Activated CD4-positive, alpha-beta T cell treated with anti-CD3 and anti-CD28 coated beads, Interleukin-2, amount 10 ng/mL, durations not matched to agents 24 days and 14 days (primary cell): ENCODE results near the gene POLR3H. TPM values are rescaled to one million over a fixed set of nuclear protein-coding genes. Genes with fewer than 3 reads are reported as not detected.
A peak's percentile ranks its signal among the peaks of the same experiment; 100 is the strongest.

ENCODE experiments used
- DNase-seq: peaks from one replicate; pipeline ENCODE4 v3.0.0; 2022
- H3K27ac Mint-ChIP-seq: one replicate; pipeline ENCODE4 v1.8.0; 2022; ENCODE audit warnings: mild to moderate bottlenecking, mixed read lengths
- H3K27me3 Mint-ChIP-seq: one replicate; pipeline ENCODE4 v1.8.0; 2022; ENCODE audit warnings: mixed read lengths
- H3K36me3 Mint-ChIP-seq: one replicate; pipeline ENCODE4 v1.8.0; 2022; ENCODE audit warnings: low read depth, mild to moderate bottlenecking, mixed read lengths
- H3K4me1 Mint-ChIP-seq: one replicate; pipeline ENCODE4 v1.8.0; 2021; ENCODE audit warnings: mixed read lengths
- H3K4me3 Mint-ChIP-seq: one replicate; pipeline ENCODE4 v1.8.0; 2022; ENCODE audit warnings: mild to moderate bottlenecking, moderate library complexity, mixed read lengths
- H3K9me3 Mint-ChIP-seq: one replicate; pipeline ENCODE4 v1.8.0; 2021; ENCODE audit warnings: mixed read lengths
- intact Hi-C: fragments of 100-400 bp; cut with micrococcal nuclease; formaldehyde crosslinking; loops from one replicate; pipeline ENCODE4 v1.15.1; 2023
- total RNA-seq: library from RNA; stranded (reverse); gene quantifications from 2 replicates; pipeline ENCODE4 v1.2.3, GENCODE V29; 2022

Gene POLR3H
- total RNA-seq, 1 donor from 2014 or later = 49.2 TPM

DNA sequence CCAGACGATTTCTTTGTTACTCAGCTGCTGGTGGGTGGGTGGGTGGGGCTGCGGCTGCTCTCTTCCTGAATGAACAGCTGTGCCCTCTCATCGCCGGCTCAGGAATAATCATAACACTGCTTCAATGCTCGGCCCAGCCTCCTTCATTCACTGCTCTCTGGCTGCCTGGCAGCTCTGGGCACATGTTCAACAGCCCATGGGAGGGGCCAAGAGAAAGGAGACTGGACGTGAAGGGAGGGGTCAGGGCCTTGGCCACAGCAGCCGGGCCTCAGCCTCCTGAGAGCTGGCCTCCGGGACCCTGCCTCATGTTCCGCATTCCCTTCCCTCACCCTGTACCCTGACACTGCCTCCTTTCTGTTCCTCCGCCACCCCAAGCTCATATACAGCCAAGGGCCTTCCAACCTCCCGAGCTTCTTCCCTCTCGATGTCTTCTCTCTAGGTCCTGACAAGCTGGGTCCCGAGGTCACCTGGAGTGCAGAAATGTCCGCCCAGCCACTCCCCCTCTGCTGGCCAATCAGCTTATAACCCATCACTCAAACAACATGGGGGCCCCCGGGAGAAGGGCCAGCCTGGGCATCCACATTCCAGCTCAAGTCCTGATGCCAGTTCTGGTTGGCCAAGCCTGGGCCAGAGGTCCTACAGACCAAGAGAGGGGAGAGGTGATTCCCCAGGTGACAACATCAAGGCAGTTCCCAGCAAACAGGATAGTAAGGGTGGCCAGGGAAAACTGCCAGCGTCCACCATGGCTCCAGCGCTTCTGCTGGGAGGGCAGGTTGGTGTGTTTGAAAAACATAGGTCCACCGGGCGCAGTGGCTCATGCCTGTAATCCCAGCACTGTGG lies 13.4 kb upstream of the POLR3H start:
- Mint-ChIP-seq H3K4me1 (peaks cover 7% of the 10 kb centered on the region), H3K4me3 (no peak overlapping the region), H3K9me3 (no peaks in the 10 kb centered on the region), H3K27me3 (peaks cover 39% of the 10 kb centered on the region), H3K36me3 (no peaks in the 10 kb centered on the region), H3K27ac (no peak overlapping the region)
- DNase-seq = no peak
- intact Hi-C loops = no loop called here

DNA sequence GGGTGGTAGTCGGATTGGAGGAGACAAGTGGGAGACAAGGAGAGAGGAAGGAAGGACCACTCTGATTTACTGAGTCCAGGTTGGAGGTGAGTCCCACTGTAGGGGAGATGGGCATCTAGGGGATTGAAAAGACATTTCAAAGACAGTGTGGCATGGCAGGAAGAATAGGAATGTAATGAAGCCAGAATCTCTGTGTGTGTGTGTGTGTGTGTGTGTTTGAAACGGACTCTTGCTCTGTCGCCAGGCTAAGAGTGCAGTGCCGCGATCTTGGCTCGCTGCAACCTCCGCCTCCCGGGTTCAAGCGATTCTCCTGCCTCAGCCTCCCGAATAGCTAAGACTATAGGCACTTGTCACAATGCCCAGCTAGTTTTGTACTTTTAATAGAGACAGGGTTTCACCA lies 12.3 kb upstream of the POLR3H start:
- Mint-ChIP-seq H3K9me3 (no peaks in the 10 kb centered on the region), H3K4me3 (no peak overlapping the region), H3K4me1 (peaks cover 7% of the 10 kb centered on the region), H3K36me3 (no peaks in the 10 kb centered on the region), H3K27me3 (peaks cover 38% of the 10 kb centered on the region), H3K27ac (no peak overlapping the region)
- intact Hi-C loops = no loop called here
- no peak for DNase-seq

DNA sequence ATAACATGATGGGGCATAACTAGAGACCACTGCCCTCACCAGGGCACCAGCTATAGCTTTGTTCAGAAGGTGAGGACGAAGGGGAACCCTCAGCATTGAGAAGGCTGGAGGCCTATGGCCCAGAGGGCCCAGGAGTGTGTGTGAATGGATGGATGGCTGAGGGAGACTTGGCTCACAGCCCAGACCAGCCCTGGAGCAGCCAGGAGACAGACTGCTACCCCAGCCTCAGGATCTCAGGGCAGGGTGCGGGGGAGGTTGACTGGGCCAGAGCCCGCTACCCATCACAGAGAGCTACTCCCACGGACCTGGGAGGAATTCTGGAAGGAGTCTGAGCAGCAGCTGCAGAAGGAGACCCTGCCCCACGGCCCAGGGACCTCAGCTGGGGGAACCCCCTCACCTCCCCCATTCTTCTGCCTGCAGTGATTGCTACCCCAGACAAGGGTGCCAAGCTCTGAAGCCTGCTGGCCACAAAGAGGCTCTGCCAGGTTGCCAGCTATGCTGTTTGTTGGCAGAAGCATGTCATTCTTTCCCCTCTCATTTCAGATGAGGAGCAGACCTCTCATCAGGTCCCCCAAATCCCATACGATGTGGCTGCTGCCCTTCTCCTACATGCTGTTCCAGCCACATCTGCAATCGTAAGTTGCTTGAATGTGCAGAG lies 11.2 kb upstream of the POLR3H start:
- H3K27ac Mint-ChIP-seq = no peak overlapping the region
- no peak overlapping the region for H3K4me3 Mint-ChIP-seq
- DNase-seq = no peak
- peaks cover 4% of the 10 kb centered on the region for H3K4me1 Mint-ChIP-seq
- H3K9me3 Mint-ChIP-seq = no peaks in the 10 kb centered on the region
- peaks cover 28% of the 10 kb centered on the region for H3K27me3 Mint-ChIP-seq
- intact Hi-C loops = no loop called here
- H3K36me3 Mint-ChIP-seq = no peaks in the 10 kb centered on the region

- Mint-ChIP-seq H3K4me1 (peaks cover 2% of the 10 kb centered on the region), H3K9me3 (no peaks in the 10 kb centered on the region), H3K27me3 (peaks cover 19% of the 10 kb centered on the region), H3K36me3 (no peaks in the 10 kb centered on the region), H3K27ac (no peak overlapping the region), H3K4me3 (no peak overlapping the region)
- intact Hi-C loops = no loop called here
- DNase-seq = no peak
Measured at GRCh38 chr22:41551877-41552582, 7.8 kb upstream of the POLR3H start.

DNA sequence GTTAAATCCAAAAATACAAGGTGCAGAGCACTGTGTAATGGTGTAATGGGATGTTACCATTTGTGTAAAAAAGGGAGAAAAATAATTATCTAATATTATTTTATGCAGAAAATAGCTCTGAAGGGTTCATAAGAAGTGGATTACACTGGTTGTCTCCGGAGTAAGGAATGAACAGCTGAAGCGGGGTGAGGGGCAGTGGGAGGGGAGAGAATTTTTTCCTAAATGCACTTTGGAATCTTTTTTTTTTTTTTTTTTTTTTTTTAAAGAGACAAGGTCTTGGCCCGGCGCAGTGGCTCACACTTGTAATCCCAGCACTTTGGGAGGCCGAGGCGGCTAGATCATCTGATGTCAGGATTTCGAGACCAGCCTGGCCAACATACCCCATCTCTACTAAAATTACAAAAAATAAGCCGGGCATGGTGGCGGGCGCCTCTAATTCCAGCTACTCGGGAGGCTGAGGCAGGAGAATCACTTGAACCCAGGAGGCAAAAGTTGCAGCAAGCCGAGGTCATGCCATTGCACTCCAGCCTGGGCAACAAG lies 6.8 kb upstream of the POLR3H start:
- Mint-ChIP-seq H3K27ac (no peak overlapping the region), H3K27me3 (peaks cover 12% of the 10 kb centered on the region), H3K36me3 (no peaks in the 10 kb centered on the region), H3K4me3 (no peak overlapping the region), H3K9me3 (no peaks in the 10 kb centered on the region), H3K4me1 (no peaks in the 10 kb centered on the region)
- intact Hi-C loops = no loop called here
- no peak for DNase-seq

GRCh38 chr22:41548830-41549211 lies 4.6 kb upstream of the POLR3H start:
- no peaks in the 10 kb centered on the region for H3K36me3 Mint-ChIP-seq
- intact Hi-C loops = no loop called here
- no peak overlapping the region for H3K4me3 Mint-ChIP-seq
- DNase-seq = no peak
- no peaks in the 10 kb centered on the region for H3K9me3 Mint-ChIP-seq
- H3K4me1 Mint-ChIP-seq = peaks cover 7% of the 10 kb centered on the region
- H3K27me3 Mint-ChIP-seq = peaks cover 12% of the 10 kb centered on the region
- no peak overlapping the region for H3K27ac Mint-ChIP-seq

DNA sequence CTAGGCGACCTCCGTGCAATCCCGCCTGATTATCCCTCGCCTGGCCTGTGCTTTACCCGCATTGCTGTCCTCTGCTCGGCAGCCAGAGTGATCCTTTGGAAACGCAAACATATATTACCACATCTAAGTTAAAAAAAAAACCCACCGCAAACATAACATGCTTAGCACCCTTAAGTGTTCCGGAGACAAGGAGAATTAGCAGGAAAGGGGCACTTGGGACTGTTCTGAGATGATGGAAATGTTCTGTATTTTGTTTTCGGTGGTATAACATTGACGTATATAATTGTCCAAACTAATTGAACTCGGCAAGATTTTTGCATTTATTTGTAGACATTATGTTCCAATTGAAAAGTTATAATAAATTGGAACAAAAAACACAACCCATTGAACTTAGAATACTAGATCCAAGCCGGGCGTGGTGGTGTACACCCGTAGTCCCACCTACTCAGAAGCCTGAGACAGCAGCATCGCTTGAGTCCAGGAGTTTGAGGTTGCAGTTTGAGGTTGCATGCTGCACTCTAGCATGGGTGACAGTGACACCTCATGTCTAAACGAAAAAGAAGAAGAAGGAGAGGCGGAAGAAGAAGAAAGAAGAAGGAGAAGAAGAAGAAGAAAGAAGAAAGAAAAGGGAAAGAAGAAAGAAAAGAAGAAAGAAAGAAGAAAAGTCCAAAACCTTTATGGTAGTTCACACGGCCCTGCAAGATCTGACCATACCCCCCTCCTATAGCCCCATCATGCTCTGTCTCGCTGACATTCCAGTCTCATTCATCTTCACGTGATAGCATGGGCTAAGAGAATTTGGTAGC lies 604 bp upstream of the POLR3H start:
- H3K36me3 Mint-ChIP-seq = peaks cover 9% of the 10 kb centered on the region
- no peak for DNase-seq
- H3K27ac Mint-ChIP-seq = peak overlapping the region; percentile 89
- H3K4me3 Mint-ChIP-seq = peak overlapping the region; percentile 95
- peaks cover 28% of the 10 kb centered on the region for H3K4me1 Mint-ChIP-seq
- no peaks in the 10 kb centered on the region for H3K27me3 Mint-ChIP-seq
- H3K9me3 Mint-ChIP-seq = no peaks in the 10 kb centered on the region
- intact Hi-C loops = loop anchor here (1.0 to 5.0 kb wide), 5 partner anchors 44 to 258 kb away; partner anchors contain the start of genes ACO2, DESI1, PHF5A and PMM1

DNA sequence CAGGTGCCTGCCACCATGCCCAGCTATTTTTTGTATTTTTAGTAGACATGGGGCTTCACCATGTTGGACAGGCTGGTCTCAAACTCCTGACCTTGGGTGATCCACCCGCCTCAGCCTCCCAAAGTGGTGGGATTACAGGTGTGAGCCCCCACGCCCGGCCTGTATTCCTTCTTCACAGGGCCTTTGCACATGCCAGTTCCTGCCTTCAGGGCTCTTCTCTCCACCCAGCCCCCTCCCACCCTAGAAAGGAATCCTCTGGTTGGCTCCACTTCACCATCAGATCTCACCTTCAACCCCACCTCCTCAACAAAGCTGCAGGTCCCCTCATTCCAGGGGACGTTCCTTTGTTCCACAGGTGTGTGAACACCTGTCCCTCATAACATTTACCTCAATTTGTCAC lies 2.0 kb downstream of the POLR3H start:
- H3K36me3 Mint-ChIP-seq = peaks cover 16% of the 10 kb centered on the region
- intact Hi-C loops = loop anchor here (5.0 kb wide), 2 partner anchors 60 to 255 kb away; partner anchors contain the start of gene RANGAP1
- peak overlapping the region; percentile 95 for H3K4me3 Mint-ChIP-seq
- peaks cover 29% of the 10 kb centered on the region for H3K4me1 Mint-ChIP-seq
- H3K27ac Mint-ChIP-seq = no peak overlapping the region
- H3K9me3 Mint-ChIP-seq = no peaks in the 10 kb centered on the region
- H3K27me3 Mint-ChIP-seq = no peaks in the 10 kb centered on the region
- no peak for DNase-seq

DNA sequence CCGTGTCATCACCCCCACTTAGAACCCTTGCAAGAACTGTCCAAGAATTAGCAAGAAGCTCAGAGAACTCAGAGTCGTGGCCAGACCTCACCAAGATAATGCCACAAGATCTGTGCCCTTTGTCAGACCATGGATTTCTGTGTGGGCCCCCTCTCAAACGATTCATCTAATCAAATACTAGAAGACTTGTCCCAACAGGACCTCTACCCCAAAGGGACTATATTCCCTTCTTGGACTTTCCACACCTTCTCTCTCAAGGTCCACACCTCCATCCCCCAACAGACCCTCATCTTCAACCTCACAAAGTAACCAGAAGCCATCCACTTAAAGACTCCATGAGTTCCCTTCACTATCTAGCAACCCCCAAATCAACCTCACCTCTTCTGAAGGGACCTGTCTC lies 2.8 kb downstream of the POLR3H start:
- H3K4me3 Mint-ChIP-seq = peak overlapping the region; percentile 1
- intact Hi-C loops = loop anchor here (5.0 kb wide), 2 partner anchors 61 to 254 kb away; partner anchors contain the start of gene RANGAP1
- no peaks in the 10 kb centered on the region for H3K27me3 Mint-ChIP-seq

DNA sequence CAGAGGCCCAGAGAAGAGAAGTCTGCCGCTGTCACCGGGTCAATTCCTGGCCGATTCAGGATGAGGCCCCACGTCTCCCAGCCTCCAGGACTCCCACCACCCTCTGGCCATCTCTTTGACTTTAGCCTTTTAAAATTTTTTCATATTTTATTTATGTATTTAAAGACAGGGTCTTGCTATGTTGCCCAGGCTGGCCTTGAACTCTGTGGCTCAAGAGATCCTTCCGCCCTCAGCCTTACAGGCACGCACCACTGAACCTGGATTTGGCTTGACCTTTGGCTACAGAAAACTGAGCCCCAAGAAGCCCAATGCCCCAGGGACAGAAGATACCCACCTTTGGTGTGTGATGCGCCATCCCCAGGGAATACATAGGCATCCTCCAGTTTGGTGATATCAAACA lies 3.9 kb downstream of the POLR3H start:
- Mint-ChIP-seq H3K27me3 (no peaks in the 10 kb centered on the region), H3K36me3 (peaks cover 20% of the 10 kb centered on the region), H3K4me3 (no peak overlapping the region), H3K4me1 (peaks cover 29% of the 10 kb centered on the region), H3K27ac (no peak overlapping the region), H3K9me3 (no peaks in the 10 kb centered on the region)
- no peak for DNase-seq
- intact Hi-C loops = loop anchor here (5.0 kb wide), 2 partner anchors 62 to 253 kb away; partner anchors contain the start of gene RANGAP1

More for the DNA sequence above, 2.8 kb downstream of the POLR3H start:
- Mint-ChIP-seq H3K36me3 (peaks cover 20% of the 10 kb centered on the region), H3K27ac (no peak overlapping the region), H3K9me3 (no peaks in the 10 kb centered on the region), H3K4me1 (peaks cover 29% of the 10 kb centered on the region)
- no peak for DNase-seq

DNA sequence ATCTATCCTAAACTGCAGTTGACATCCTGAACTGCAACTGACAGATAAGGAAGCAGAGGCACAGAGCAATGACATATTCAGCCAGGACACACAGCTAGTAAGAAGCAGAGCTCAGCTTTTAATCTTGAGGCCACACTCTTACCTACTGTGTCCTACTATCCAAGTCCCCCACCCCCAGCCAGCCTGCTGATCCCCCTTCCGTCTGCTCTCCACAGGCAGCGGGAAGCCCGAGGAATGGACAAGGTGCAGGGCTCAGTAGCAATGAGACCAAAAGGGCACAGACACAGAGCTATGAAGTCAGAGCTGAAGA lies 4.3 kb downstream of the POLR3H start:
- no peak overlapping the region for H3K27ac Mint-ChIP-seq
- intact Hi-C loops = loop anchor here (5.0 kb wide), 2 partner anchors 62 to 253 kb away; partner anchors contain the start of gene RANGAP1
- no peak for DNase-seq
- H3K4me3 Mint-ChIP-seq = no peak overlapping the region
- H3K9me3 Mint-ChIP-seq = no peaks in the 10 kb centered on the region
- H3K4me1 Mint-ChIP-seq = peaks cover 27% of the 10 kb centered on the region
- H3K36me3 Mint-ChIP-seq = peaks cover 20% of the 10 kb centered on the region
- no peaks in the 10 kb centered on the region for H3K27me3 Mint-ChIP-seq

GRCh38 chr22:41539146-41540005 lies 4.9 kb downstream of the POLR3H start:
- no peak overlapping the region for H3K27ac Mint-ChIP-seq
- no peaks in the 10 kb centered on the region for H3K27me3 Mint-ChIP-seq
- H3K4me3 Mint-ChIP-seq = no peak overlapping the region
- H3K36me3 Mint-ChIP-seq = peaks cover 21% of the 10 kb centered on the region
- H3K9me3 Mint-ChIP-seq = no peaks in the 10 kb centered on the region
- intact Hi-C loops = loop anchor here (5.0 kb wide), 2 partner anchors 63 to 252 kb away; partner anchors contain the start of gene RANGAP1
- no peak for DNase-seq
- H3K4me1 Mint-ChIP-seq = peaks cover 22% of the 10 kb centered on the region
